ENCODE data around the gene REM2. TPM values are rescaled to one million over a fixed set of nuclear protein-coding genes. Genes with fewer than 3 reads are reported as not detected.

REM2 gene, protein sequence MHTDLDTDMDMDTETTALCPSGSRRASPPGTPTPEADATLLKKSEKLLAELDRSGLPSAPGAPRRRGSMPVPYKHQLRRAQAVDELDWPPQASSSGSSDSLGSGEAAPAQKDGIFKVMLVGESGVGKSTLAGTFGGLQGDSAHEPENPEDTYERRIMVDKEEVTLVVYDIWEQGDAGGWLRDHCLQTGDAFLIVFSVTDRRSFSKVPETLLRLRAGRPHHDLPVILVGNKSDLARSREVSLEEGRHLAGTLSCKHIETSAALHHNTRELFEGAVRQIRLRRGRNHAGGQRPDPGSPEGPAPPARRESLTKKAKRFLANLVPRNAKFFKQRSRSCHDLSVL
- 0.33 and 0.73 TPM in 2 replicates for total RNA-seq (2014; rRNA removed; shearing (Covaris generic))

DNA sequence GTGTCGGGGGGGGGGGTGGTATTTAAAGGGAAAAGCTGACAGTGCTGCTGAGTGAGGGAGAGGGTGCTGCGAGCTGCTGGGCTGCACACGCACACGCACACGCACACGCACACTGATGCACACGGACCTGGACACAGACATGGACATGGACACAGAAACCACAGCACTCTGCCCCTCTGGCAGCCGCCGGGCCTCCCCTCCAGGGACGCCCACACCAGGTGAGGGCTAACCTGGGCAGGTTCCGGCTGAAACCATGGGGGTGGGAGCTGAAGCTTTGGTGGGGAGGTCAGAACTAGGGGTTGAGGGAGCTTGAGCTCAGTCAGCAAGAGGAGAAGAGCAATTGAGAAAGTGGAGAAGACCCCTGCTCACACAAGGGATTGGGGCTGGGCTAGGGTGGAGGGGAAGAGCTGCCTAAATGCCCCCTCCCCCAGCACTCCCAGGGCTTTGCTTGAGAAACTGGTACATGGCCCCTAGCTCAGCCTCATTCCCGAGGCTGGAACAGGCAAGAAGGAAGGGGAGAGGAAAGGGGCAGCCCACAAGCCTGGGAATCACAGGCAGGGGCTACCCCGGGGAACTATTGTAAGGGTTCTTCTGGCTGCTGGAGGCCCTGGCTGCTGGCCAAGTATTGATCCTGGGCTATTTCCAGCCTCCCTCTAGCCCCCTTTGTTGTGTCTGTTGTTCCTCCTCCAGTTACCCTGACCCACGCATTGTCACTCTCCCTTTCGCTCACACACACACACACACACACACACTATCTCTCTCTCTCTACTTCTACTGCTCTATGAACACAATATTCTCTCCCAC is at the start of gene REM2:
Gene REM2 (plus strand): TSS at position 50 of the 804 bp plus-strand sequence. CDS start 66 bp downstream, at position 116.
- Histone ChIP-seq H3K36me3 (replicated peaks; ENCODE audit: control insufficient read depth, insufficient read depth, low read length) (no peaks in the 10 kb centered on the region), H3K4me3 (ENCODE audit: insufficient read depth, low read depth, low read length) (peak within 1 kb of the TSS; percentile 37), H3K27me3 (ENCODE audit: control insufficient read depth, insufficient read depth, low read length) (peaks cover 28% of the 10 kb centered on the region)
- peak; percentile 83 for DNase-seq

DNA sequence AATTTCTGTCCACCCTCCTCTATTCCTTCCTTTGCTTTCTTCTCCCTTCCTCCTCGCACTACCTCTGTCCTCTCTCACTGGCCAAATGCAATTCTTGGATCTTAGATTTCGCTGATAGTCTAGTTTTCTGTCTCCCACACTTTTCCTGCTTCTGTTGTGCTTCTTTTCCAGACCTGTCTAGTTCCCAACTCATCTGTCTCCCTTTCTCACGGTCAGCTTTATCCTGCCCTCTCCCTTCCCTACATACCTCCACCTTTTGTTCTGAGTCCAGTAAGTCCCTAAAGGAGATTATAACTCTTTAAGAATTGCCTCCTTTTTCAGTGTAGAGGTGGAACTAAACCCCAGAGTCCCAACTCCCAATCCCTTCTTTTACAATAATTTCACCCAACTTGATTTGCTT is 47.5 kb upstream of the REM2 start:
- no peaks in the 10 kb centered on the region; the same call in 1 of the 2 replicates for H3K27me3 ChIP-seq (ENCODE audit: control insufficient read depth, insufficient read depth, low read length)
- peaks cover 15% of the 10 kb centered on the region for H3K36me3 ChIP-seq (replicated peaks; ENCODE audit: control insufficient read depth, insufficient read depth, low read length)

DNA sequence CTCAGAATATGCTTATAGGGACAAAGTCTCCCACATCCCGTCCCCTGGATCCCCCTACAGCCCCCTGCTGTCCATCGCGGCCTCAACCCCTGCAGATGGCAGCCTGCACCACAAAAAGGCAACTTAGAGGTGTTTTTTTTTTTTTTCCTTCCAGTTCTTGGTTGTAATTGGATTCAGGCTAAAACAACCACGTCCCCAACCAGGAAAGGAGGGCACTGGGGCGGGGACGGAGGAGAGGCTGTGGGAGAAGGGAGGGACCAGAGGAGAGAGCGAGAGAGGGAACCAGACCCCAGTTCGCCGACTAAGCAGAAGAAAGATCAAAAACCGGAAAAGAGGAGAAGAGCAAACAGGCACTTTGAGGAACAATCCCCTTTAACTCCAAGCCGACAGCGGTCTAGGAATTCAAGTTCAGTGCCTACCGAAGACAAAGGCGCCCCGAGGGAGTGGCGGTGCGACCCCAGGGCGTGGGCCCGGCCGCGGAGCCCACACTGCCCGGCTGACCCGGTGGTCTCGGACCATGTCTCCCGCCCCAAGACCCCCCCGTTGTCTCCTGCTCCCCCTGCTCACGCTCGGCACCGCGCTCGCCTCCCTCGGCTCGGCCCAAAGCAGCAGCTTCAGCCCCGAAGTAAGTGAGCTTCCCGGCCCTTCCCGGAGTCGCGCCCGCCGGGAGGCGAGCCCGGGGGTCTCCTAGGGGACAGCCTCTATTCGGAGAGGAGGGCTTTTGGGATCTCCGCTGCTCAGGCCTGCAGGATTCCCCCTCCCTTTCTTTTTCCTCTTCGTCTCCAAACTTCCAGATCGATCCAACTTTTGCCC is 46.5 kb upstream of the REM2 start, which contains the start of gene MMP14:
Gene MMP14 (plus strand): TSS at position 285 of the 813 bp plus-strand sequence. CDS start 233 bp downstream, at position 518.
- H3K36me3 ChIP-seq (replicated peaks; ENCODE audit: control insufficient read depth, insufficient read depth, low read length): peaks cover 13% of the 10 kb centered on the region
- peak; percentile 88 for DNase-seq
- H3K4me3 ChIP-seq (ENCODE audit: insufficient read depth, low read depth, low read length): peak within 1 kb of the TSS; percentile 85
- no peaks in the 10 kb centered on the region; the same call in 1 of the 2 replicates for H3K27me3 ChIP-seq (ENCODE audit: control insufficient read depth, insufficient read depth, low read length)

More for the DNA sequence above, 47.5 kb upstream of the REM2 start:
- peak; percentile 20 for DNase-seq
- no peak overlapping the region for H3K4me3 ChIP-seq (ENCODE audit: insufficient read depth, low read depth, low read length)

DNA sequence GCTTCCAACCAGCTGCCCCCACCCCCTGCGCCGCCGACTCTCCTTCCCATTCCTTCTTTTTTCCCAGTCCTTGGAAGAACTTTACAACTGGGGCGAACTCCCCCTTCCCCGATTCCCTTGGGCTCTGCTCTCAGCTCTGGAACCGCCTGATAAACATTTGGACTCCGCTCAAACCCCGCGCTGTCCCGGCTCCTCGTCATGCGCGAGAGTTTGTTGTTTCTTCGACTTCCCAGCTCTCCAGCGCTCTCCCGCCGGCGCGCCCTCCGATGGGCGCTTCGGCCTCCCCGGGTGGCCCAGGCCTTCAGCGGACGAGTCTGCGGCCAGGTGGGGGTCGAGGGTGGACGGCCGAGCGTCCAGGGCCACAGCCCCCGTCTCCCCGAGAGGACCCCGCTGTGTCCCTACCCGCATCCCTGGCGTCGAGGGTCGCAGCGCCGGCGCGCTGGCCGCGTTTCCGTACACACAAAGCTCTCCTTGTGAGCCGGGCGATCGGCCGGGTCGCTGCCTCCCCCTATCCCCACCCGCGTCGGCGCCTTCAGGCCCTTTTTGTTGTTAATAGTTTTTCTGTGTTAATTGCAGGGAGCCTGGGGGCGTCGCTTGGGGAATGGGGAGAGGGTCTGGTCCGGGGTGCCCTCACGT is 45.8 kb upstream of the REM2 start:
- Histone ChIP-seq H3K36me3 (replicated peaks; ENCODE audit: control insufficient read depth, insufficient read depth, low read length) (peaks cover 19% of the 10 kb centered on the region), H3K4me3 (ENCODE audit: insufficient read depth, low read depth, low read length) (peak overlapping the region; percentile 85), H3K27me3 (ENCODE audit: control insufficient read depth, insufficient read depth, low read length) (no peaks in the 10 kb centered on the region; the same call in 1 of the 2 replicates)
- peak; percentile 83 for DNase-seq

DNA sequence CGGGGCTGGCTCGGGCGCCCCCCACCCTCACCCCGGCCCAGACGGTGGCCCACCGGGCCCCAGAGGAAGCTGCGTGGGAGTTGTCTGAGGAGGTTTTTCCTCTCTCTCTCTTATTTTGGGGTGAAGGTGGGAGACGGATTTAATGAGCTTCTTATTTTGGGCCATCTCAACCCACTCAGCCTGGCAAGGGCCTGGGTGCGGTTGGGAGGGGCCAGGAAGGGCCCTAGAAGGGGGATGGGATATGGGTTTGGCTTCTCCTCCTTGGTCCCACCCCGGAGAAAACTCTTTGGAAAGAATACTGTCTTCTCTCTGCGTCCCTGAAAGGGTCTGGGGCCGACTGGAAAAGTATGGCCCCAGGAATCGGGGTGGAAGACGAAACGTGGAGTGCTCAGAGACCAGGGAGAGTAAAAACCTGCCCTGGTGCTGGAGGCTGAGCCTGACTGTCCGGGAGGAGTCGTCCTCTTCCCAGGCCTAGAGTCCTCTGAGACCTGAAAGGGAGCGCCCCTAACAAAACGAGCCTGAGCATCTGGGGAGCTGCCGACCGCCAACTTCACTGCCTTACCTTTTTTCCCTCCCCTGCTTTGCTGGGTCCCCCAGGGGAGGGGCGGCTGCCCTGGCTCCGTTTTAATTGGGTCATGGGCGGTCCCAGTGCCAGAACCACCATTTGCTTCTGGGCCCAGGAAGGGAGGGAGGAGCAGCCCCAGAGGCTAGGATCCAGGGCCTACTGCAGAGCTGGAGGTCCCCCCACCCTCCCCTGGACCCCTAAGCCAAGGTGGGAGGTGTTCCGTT is 45.1 kb upstream of the REM2 start:
- DNase-seq: peak; percentile 81
- Histone ChIP-seq H3K27me3 (ENCODE audit: control insufficient read depth, insufficient read depth, low read length) (no peaks in the 10 kb centered on the region; the same call in 1 of the 2 replicates), H3K4me3 (ENCODE audit: insufficient read depth, low read depth, low read length) (peak overlapping the region; percentile 85), H3K36me3 (replicated peaks; ENCODE audit: control insufficient read depth, insufficient read depth, low read length) (peaks cover 24% of the 10 kb centered on the region)

DNA sequence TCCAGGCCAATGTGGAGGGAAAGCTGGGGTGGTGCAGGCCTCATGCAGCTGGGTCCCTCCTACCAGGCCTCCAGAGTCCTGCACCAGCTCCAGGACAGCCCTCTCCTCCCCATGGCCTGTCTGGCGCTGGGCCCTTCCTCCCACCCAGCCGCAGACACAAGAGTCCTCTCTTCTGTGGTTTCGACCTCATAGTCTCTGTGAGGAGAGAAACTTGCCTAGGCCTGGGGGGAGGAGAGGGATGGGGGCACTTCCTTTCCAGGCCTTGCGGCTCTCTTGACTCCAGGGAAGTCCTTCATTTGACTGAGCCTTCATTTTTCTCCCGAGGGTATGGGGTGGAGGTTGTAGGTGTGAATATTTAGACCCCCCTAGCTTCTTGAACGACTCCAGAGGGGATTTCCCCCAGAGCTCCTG is 44.4 kb upstream of the REM2 start:
- Histone ChIP-seq H3K36me3 (replicated peaks; ENCODE audit: control insufficient read depth, insufficient read depth, low read length) (peaks cover 24% of the 10 kb centered on the region), H3K4me3 (ENCODE audit: insufficient read depth, low read depth, low read length) (peak overlapping the region; percentile 85; the same call in 1 of the 2 replicates), H3K27me3 (ENCODE audit: control insufficient read depth, insufficient read depth, low read length) (no peaks in the 10 kb centered on the region; the same call in 1 of the 2 replicates)
- DNase-seq: peak; percentile 65

DNA sequence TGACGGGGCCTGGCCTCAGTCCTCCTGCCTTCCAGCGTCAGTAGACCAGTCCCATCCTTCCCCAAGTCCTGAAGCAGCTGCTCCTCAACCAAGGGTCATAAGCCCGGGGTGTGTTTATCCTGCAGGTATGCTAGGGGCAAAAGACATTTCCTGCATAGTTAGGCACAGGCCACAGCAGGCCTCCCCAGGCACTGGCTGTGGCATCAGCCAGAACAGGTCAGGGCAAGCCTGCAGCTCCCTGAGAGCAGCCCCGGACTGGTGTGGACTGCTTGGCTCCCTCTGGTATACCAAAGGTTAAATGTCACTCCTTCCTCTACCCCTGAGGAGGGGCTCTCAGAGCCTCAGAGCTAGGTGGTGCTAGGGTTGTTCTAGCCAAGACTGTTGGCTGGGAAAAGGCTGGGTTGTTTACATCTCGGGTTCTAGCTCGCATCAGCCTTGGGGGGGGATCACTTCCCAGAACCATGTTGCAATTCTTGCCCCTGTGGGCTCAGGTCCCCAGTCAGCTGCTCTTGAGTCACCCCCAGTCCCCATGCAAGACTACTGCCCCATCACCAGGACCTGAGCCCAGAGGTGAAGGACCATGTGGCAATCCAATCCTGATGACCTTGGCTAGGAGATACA is 43.8 kb upstream of the REM2 start:
- peak; percentile 46 for DNase-seq
- Histone ChIP-seq H3K4me3 (ENCODE audit: insufficient read depth, low read depth, low read length) (no peak overlapping the region), H3K36me3 (replicated peaks; ENCODE audit: control insufficient read depth, insufficient read depth, low read length) (peaks cover 19% of the 10 kb centered on the region), H3K27me3 (ENCODE audit: control insufficient read depth, insufficient read depth, low read length) (no peaks in the 10 kb centered on the region; the same call in 1 of the 2 replicates)

DNA sequence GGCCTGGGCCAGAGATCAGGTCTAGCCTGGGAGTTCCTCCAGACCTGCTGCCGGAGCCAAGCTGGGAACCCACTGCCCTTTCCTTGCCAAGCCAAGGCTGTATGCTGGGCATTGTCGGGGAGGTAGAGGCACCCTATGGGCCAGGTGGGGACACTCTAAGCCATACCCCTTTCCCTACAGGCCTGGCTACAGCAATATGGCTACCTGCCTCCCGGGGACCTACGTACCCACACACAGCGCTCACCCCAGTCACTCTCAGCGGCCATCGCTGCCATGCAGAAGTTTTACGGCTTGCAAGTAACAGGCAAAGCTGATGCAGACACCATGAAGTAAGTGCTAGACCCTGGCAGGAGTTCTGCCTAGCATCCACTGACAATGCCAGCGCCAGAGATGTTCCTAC is 41.7 kb upstream of the REM2 start:
- Histone ChIP-seq H3K27me3 (ENCODE audit: control insufficient read depth, insufficient read depth, low read length) (no peaks in the 10 kb centered on the region; the same call in 1 of the 2 replicates), H3K36me3 (replicated peaks; ENCODE audit: control insufficient read depth, insufficient read depth, low read length) (peaks cover 21% of the 10 kb centered on the region), H3K4me3 (ENCODE audit: insufficient read depth, low read depth, low read length) (no peak overlapping the region)
- peak; percentile 17 for DNase-seq

DNA sequence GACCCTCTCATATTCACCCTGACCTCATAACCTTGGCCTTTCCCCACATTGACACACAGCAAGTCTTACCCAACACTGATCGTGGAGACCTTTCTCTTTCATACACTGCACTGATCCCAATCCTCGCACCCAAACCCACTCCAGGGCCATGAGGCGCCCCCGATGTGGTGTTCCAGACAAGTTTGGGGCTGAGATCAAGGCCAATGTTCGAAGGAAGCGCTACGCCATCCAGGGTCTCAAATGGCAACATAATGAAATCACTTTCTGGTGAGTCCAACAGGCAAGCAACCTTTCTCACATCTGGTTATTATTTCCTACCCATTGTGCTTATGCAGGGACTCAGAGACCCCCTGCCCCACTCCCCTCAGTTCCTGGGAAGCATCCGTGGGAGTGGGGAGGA is 41.3 kb upstream of the REM2 start:
- no peak for DNase-seq
- Histone ChIP-seq H3K36me3 (replicated peaks; ENCODE audit: control insufficient read depth, insufficient read depth, low read length) (peaks cover 21% of the 10 kb centered on the region), H3K27me3 (ENCODE audit: control insufficient read depth, insufficient read depth, low read length) (no peaks in the 10 kb centered on the region; the same call in 1 of the 2 replicates), H3K4me3 (ENCODE audit: insufficient read depth, low read depth, low read length) (no peak overlapping the region)

DNA sequence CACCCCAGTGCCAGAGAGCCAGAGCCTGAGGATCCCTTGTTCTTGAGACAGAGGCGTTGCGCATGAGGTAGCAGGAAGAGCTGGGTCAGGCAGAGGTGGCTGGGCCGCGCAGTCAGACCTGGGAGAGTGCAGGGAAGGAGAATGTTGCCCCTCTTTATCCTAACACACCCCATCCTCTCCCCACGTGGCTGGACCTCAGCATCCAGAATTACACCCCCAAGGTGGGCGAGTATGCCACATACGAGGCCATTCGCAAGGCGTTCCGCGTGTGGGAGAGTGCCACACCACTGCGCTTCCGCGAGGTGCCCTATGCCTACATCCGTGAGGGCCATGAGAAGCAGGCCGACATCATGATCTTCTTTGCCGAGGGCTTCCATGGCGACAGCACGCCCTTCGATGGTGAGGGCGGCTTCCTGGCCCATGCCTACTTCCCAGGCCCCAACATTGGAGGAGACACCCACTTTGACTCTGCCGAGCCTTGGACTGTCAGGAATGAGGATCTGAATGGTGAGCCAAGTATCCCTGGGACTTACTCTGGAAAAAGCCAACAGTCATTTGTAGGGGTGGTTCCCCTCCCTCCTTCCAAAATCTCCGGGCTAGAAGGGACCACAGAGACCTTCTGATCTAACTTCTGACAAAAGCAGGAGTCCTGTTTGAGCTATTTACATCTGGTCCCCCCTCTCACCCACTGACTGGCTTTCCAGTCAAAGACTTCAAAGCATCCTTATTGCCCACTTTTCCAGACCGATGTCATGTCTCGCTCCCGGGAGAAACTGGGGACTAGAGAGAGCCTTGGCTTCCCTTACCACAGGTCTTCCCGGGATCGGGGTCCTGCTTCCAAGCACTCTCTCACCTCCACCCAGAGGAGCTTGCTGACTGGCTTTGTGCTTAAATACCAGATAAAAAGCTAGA is 40.6 kb upstream of the REM2 start:
- H3K36me3 ChIP-seq (replicated peaks; ENCODE audit: control insufficient read depth, insufficient read depth, low read length): peaks cover 21% of the 10 kb centered on the region
- H3K27me3 ChIP-seq (ENCODE audit: control insufficient read depth, insufficient read depth, low read length): no peaks in the 10 kb centered on the region
- DNase-seq: peak; percentile 8
- H3K4me3 ChIP-seq (ENCODE audit: insufficient read depth, low read depth, low read length): no peak overlapping the region

DNA sequence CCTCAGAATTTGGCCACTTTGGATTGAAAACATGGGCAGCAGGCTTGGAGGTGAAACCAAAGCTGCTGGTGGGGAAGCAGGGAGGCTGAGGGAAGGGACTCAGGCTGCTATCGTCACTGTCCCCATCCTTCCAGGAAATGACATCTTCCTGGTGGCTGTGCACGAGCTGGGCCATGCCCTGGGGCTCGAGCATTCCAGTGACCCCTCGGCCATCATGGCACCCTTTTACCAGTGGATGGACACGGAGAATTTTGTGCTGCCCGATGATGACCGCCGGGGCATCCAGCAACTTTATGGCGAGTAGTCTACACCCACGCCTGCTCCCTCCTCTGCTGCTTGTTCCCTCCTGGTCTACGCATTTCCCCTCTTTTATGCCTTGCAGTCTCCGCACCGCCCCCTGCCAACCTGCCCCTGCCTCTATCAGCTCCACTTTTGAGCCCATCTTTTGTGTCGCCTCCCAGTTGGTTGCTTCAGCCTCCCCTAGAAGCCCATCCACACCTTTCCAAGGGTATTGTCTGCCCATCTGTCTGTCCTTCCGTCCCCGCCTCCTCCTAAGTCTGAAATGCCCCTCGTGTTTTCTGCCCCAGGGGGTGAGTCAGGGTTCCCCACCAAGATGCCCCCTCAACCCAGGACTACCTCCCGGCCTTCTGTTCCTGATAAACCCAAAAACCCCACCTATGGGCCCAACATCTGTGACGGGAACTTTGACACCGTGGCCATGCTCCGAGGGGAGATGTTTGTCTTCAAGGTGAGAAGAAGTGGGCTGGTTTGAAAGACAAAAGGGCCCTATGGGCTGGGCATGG is 39.7 kb upstream of the REM2 start:
- no peak overlapping the region for H3K4me3 ChIP-seq (ENCODE audit: insufficient read depth, low read depth, low read length)
- no peaks in the 10 kb centered on the region for H3K27me3 ChIP-seq (ENCODE audit: control insufficient read depth, insufficient read depth, low read length)
- peaks cover 21% of the 10 kb centered on the region for H3K36me3 ChIP-seq (replicated peaks; ENCODE audit: control insufficient read depth, insufficient read depth, low read length)
- DNase-seq: no peak
